CD14-positive monocyte (primary cell): ENCODE measurements around the gene SPATA2. TPM values are rescaled to one million over a fixed set of nuclear protein-coding genes. Genes with fewer than 3 reads are reported as not detected.

Source experiments
- DNase-seq, 3 donors: peaks; one replicate each; pipeline ENCODE4 v3.0.0-alpha.2; 2011 to 2022
- H2AFZ ChIP-seq: 2 replicates; pipeline ENCODE4 v1.6.0; 2012; ENCODE audit warnings: mild to moderate bottlenecking, low read depth, low read length, inconsistent platforms; ENCODE audit not compliant: insufficient read depth, poor library complexity, severe bottlenecking
- H3K27ac ChIP-seq, 2 donors: 1 replicate in 1 of 2; 2 replicates in 1 of 2; pipeline ENCODE4 v1.5.1; 2012 to 2013; ENCODE audit warnings: low read length in 2 of 2, control low read depth in 1 of 2, inconsistent platforms in 1 of 2, low read depth in 1 of 2, mild to moderate bottlenecking in 1 of 2
- H3K27me3 ChIP-seq, 2 donors: one replicate each; pipeline versions ENCODE4 v1.6.0 to v1.6.1; 2011 to 2013; ENCODE audit warnings: low read length in 2 of 2; ENCODE audit not compliant: control insufficient read depth in 2 of 2, insufficient read depth in 2 of 2
- H3K36me3 ChIP-seq, 2 donors: replicated peaks in 1 of 2; 1 replicate in 1 of 2; 2 replicates in 1 of 2; pipeline versions ENCODE4 v1.5.1 to v1.6.1; 2012 to 2013; ENCODE audit warnings: low read length in 2 of 2, control low read depth in 1 of 2, inconsistent platforms in 1 of 2, mild to moderate bottlenecking in 1 of 2; ENCODE audit not compliant: insufficient read depth in 2 of 2, control insufficient read depth in 1 of 2
- H3K4me1 ChIP-seq, 2 donors: 1 replicate in 1 of 2; 2 replicates in 1 of 2; pipeline versions ENCODE4 v1.5.1 to v1.6.1; 2012 to 2013; ENCODE audit warnings: low read length in 2 of 2, control low read depth in 1 of 2, inconsistent platforms in 1 of 2, mild to moderate bottlenecking in 1 of 2, moderate library complexity in 1 of 2; ENCODE audit not compliant: insufficient read depth in 2 of 2, control insufficient read depth in 1 of 2
- H3K4me2 ChIP-seq: replicated peaks from 2 replicates; pipeline ENCODE3; 2012; ENCODE audit warnings: low read length, moderate library complexity, mild to moderate bottlenecking; ENCODE audit not compliant: poor library complexity, severe bottlenecking; ENCODE audit errors: extremely low read depth
- H3K4me3 ChIP-seq, 3 experiments: fragments of 200-600 bp in 1 of 3; sonication (generic) in 1 of 3; replicated peaks in 1 of 3; 1 replicate in 2 of 3; 2 replicates in 1 of 3; pipeline ENCODE4 v1.5.1; 2011 to 2013; ENCODE audit warnings: low read length in 3 of 3, mild to moderate bottlenecking in 3 of 3, control low read depth in 2 of 3, low read depth in 2 of 3, inconsistent platforms in 1 of 3, moderate library complexity in 1 of 3
- H3K79me2 ChIP-seq: 2 replicates; pipeline ENCODE4 v1.6.0; 2012; ENCODE audit warnings: mild to moderate bottlenecking, control low read depth, inconsistent platforms, low read length, moderate library complexity; ENCODE audit not compliant: insufficient read depth
- H3K9ac ChIP-seq: 2 replicates; pipeline ENCODE4 v1.6.0; 2017; ENCODE audit warnings: low read length, mild to moderate bottlenecking; ENCODE audit not compliant: insufficient read depth, poor library complexity, severe bottlenecking
- H3K9me3 ChIP-seq, 2 donors: replicated peaks in 1 of 2; 1 replicate in 1 of 2; 2 replicates in 1 of 2; pipeline versions ENCODE4 v1.5.1 to v1.6.1; 2012 to 2013; ENCODE audit warnings: low read length in 2 of 2, control low read depth in 1 of 2; ENCODE audit not compliant: control insufficient read depth in 1 of 2, insufficient read depth in 1 of 2
- H4K20me1 ChIP-seq: 2 replicates; pipeline ENCODE4 v1.6.0; 2012; ENCODE audit warnings: mild to moderate bottlenecking, low read length, control low read depth, moderate library complexity; ENCODE audit not compliant: insufficient read depth
- H3K27ac Mint-ChIP-seq, 7 donors: one replicate each; pipeline ENCODE4 v1.8.0; 2020; ENCODE audit warnings: mild to moderate bottlenecking in 7 of 7, mixed read lengths in 7 of 7, moderate library complexity in 6 of 7, inconsistent platforms in 2 of 7
- H3K27me3 Mint-ChIP-seq, 3 donors: one replicate each; pipeline ENCODE4 v1.8.0; 2021 to 2022; ENCODE audit warnings: low read depth in 3 of 3, mild to moderate bottlenecking in 3 of 3, mixed read lengths in 3 of 3, moderate library complexity in 3 of 3, inconsistent platforms in 1 of 3
- H3K36me3 Mint-ChIP-seq, 2 donors: one replicate each; pipeline ENCODE4 v1.8.0; 2020; ENCODE audit warnings: mixed read lengths in 2 of 2, inconsistent platforms in 1 of 2, mild to moderate bottlenecking in 1 of 2
- H3K4me1 Mint-ChIP-seq: one replicate; pipeline ENCODE4 v1.8.0; 2020; ENCODE audit warnings: mild to moderate bottlenecking, mixed read lengths
- H3K4me3 Mint-ChIP-seq, 2 donors: one replicate each; pipeline ENCODE4 v1.8.0; 2020; ENCODE audit warnings: mild to moderate bottlenecking in 2 of 2, mixed read lengths in 2 of 2, moderate library complexity in 1 of 2
- H3K9me3 Mint-ChIP-seq, 7 donors: one replicate each; pipeline ENCODE4 v1.8.0; 2020 to 2022; ENCODE audit warnings: mixed read lengths in 7 of 7, mild to moderate bottlenecking in 6 of 7, moderate library complexity in 6 of 7, inconsistent platforms in 2 of 7
- CTCF ChIP-seq: fragments of 200-600 bp; IDR thresholded peaks from one replicate; pipeline ENCODE4 v1.8.0; 2022; ENCODE audit warnings: antibody characterized with exemption, mild to moderate bottlenecking
- WGBS: methylation state at CpG from one replicate; pipeline ENCODE4 v1.1.5; 2013; ENCODE audit warnings: missing lambda C conversion rate; ENCODE audit not compliant: insufficient coverage; 5-methylcytosine and 5-hydroxymethylcytosine counted together
- intact Hi-C, 2 donors: fragments of 100-400 bp; cut with micrococcal nuclease; formaldehyde crosslinking; loops; one replicate each; pipeline versions ENCODE4 v1.15.0 to v1.15.1; 2023
- polyA plus RNA-seq, 3 donors: library from polyadenylated mRNA; depleted of rRNA in 1 of 3; unstranded in 2 of 3; stranded (reverse) in 1 of 3; fragments of 300-500 nt in 2 of 3; fragments of >200 nt in 1 of 3; fragmentation: Illumina TruSeq in 2 of 3; gene quantifications; 1 replicate in 2 of 3; 2 replicates in 1 of 3; pipeline ENCODE4 v1.2.3, GENCODE V29; 2012 to 2021

The SPATA2 gene
- polyA plus RNA-seq, 3 donors: 1.9 to 13.3 (median 3.9) TPM

DNA sequence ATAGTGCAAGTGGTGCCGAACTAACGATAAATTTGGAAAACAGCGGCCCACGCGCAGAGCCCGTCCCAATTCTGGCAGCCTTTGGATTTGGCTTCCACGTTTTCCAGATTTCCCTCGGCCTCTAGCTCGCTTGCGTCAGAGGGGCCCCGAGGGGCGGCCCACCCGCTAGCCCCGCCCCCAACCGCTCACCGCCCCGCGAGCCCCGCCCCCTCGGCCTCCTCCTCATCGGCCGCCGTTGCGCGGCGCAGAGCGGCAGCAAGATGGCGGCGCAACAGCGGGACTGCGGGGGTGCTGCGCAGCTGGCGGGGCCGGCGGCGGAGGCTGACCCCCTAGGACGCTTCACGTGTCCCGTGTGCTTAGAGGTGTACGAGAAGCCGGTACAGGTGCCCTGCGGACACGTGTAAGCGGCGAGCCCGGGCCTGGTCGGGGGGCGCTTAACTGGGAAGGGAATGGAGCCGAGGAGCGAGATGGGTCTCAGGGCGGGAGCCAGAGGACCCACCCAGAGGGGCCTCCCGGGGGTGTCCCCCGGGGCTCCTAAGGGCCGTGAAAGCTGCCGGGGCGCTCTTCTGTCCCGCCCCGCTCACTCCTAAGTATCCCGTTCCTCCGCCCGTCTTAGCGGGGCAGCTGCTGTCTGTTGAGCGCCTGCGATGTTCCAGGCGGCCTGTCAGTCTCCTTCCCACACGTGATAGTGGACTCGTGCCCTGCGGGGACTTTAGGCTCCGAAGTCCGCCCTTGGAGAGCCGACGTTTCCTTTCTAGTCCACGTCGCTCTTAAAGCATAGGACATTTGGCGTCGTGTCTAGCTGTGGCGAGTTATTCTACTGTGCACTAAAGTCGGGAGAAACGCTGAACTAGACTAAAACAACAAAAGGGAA, 21.1 kb upstream of the SPATA2 start, which contains the start of gene RNF114:
TSS of gene RNF114 (plus strand) at position 245 of the 874 bp plus-strand sequence. CDS start at position 261, 16 bp downstream.
- DNase-seq: peak; percentile 87 to 89 (median 87)
- H4K20me1 ChIP-seq: peaks cover 48% of the 10 kb centered on the region
- peak within 1 kb of the TSS; percentile 91 for H3K4me2 ChIP-seq
- WGBS: under 1% methylated on average over 68 of the region's 79 CpGs
- Mint-ChIP-seq H3K4me3 (peak within 1 kb of the TSS; percentile 94 to 98), H3K27me3 (no peaks in the 10 kb centered on the region), H3K27ac (peak within 1 kb of the TSS; percentile 95 to 98 (median 97)), H3K9me3 (peaks cover 0 to 5% (median 0%) of the 10 kb centered on the region in 7 donors), H3K36me3 (peaks cover 17 to 24% of the 10 kb centered on the region in 2 donors), H3K4me1 (peaks cover 51% of the 10 kb centered on the region)
- no peak for TF ChIP-seq CTCF
- peak within 1 kb of the TSS; percentile 90 to 97 for H3K27ac ChIP-seq
- no peaks in the 10 kb centered on the region for H3K27me3 ChIP-seq
- H3K4me1 ChIP-seq: peaks cover 45 to 51% of the 10 kb centered on the region in 2 donors
- peaks cover 8 to 27% of the 10 kb centered on the region in 2 donors for H3K36me3 ChIP-seq
- H3K79me2 ChIP-seq: peaks cover 56% of the 10 kb centered on the region
- peak within 1 kb of the TSS; percentile 88 for H2AFZ ChIP-seq
- H3K9ac ChIP-seq: peak within 1 kb of the TSS; percentile 95
- no peaks in the 10 kb centered on the region for H3K9me3 ChIP-seq
- H3K4me3 ChIP-seq: peak within 1 kb of the TSS; percentile 82 to 93 (median 93)
- intact Hi-C loops: loop anchor here in 1 of 2 donors (2.0 kb wide), 1 partner anchor 22 kb away; the partner anchor contains the start of gene SPATA2

DNA sequence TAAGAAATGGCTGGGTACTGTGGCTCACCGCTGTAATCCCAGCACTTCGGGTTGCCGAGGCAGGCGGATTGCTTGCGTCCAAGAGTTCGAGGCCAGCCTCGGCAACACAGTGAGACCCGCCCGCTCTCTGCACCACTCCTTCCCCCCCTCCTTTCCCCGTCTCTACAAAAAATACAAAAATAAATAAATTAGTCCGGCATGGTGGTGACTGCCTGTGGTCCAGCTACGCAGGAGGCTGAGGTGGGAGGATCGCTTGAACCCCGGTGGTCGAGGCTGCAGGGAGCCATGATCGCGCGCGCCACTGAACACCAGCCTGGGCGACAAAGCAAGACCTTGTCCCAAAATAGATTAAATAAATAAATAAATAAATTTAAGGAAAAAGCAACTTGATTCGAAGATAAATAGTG, 20.4 kb upstream of the SPATA2 start:
- Mint-ChIP-seq H3K9me3 (peaks cover 0 to 5% (median 0%) of the 10 kb centered on the region in 7 donors), H3K27ac (peak overlapping the region; percentile 95 to 98 (median 97)), H3K4me3 (peak overlapping the region in 1 of 2 donors; percentile 94), H3K36me3 (peaks cover 12 to 18% of the 10 kb centered on the region in 2 donors), H3K4me1 (peaks cover 48% of the 10 kb centered on the region), H3K27me3 (no peaks in the 10 kb centered on the region)
- Histone ChIP-seq H3K9me3 (no peaks in the 10 kb centered on the region), H3K27me3 (no peaks in the 10 kb centered on the region), H3K4me1 (peaks cover 45 to 51% of the 10 kb centered on the region in 2 donors), H3K4me2 (peak overlapping the region; percentile 91), H3K9ac (no peak overlapping the region), H3K27ac (peak overlapping the region; percentile 79 to 92), H3K36me3 (peaks cover 2 to 20% of the 10 kb centered on the region in 2 donors), H2AFZ (peak overlapping the region; percentile 63), H3K79me2 (peaks cover 49% of the 10 kb centered on the region), H3K4me3 (peak overlapping the region; percentile 4 to 93 (median 43)), H4K20me1 (peaks cover 42% of the 10 kb centered on the region)
- no CpG with 5 or more reads among the region's 21 CpGs for WGBS
- intact Hi-C loops: loop anchor here in 1 of 2 donors (2.0 kb wide), 1 partner anchor 21 kb away; the partner anchor contains the start of gene SPATA2
- DNase-seq: no peak
- TF ChIP-seq CTCF: no peak
